A673 (cell line): Measurements from ENCODE around the gene SLIT3. TPM values are rescaled to one million over a fixed set of nuclear protein-coding genes. Genes with fewer than 3 reads are reported as not detected.

ENCODE experiments used
- BruUV-seq: library from RNA; stranded (reverse); fragments of 400-500 nt; replicated peaks from 2 replicates; lab custom pipeline; 2021; lab: Mats Ljungman, UMichigan
- CTCF ChIA-PET: fragments of 300-600 bp; sonication (Branson Sonifier 250); formaldehyde crosslinking; loops from one replicate; lab custom pipeline; 2022; ENCODE audit warnings: antibody characterized with exemption; lab: Charles Lee
- POLR2A ChIA-PET: fragments of 300-600 bp; sonication (Branson Sonifier 250); formaldehyde crosslinking; loops from one replicate; lab custom pipeline; 2022; ENCODE audit warnings: antibody characterized with exemption; ENCODE audit not compliant: low non-redundant PET; lab: Charles Lee
- DNase-seq: peaks from one replicate; pipeline ENCODE4 v3.0.0-alpha.2; 2015; ENCODE audit warnings: low spot score
- H3K27ac ChIP-seq: fragments of 200-600 bp; sonication (generic); 2 replicates; pipeline ENCODE4 v1.5.1; 2016; ENCODE audit warnings: mixed run types, low read depth, mild to moderate bottlenecking, mixed read lengths, antibody characterized with exemption, low read length; ENCODE audit not compliant: poor library complexity, severe bottlenecking
- H3K27me3 ChIP-seq: fragments of 200-600 bp; sonication (generic); replicated peaks from 2 replicates; pipeline ENCODE4 v1.6.1; 2017; ENCODE audit warnings: mixed run types, low read depth, mild to moderate bottlenecking, mixed read lengths, antibody characterized with exemption, low read length; ENCODE audit not compliant: insufficient read depth, poor library complexity
- H3K36me3 ChIP-seq: fragments of 200-600 bp; sonication (generic); 2 replicates; pipeline ENCODE4 v1.6.1; 2016; ENCODE audit warnings: mixed run types, mild to moderate bottlenecking, mixed read lengths, antibody characterized with exemption, low read length; ENCODE audit not compliant: insufficient read depth, poor library complexity, severe bottlenecking
- H3K4me1 ChIP-seq: fragments of 200-600 bp; sonication (generic); 2 replicates; pipeline ENCODE4 v1.6.1; 2017; ENCODE audit warnings: mixed run types, mild to moderate bottlenecking, mixed read lengths, antibody characterized with exemption, low read length; ENCODE audit not compliant: insufficient read depth, poor library complexity, severe bottlenecking
- H3K4me3 ChIP-seq: fragments of 200-600 bp; sonication (generic); 2 replicates; pipeline ENCODE4 v1.5.1; 2016; ENCODE audit warnings: low read depth, mixed run types, mild to moderate bottlenecking, mixed read lengths, low read length; ENCODE audit not compliant: poor library complexity, severe bottlenecking
- H3K9me3 ChIP-seq: fragments of 200-600 bp; sonication (generic); 2 replicates; pipeline ENCODE4 v1.6.1; 2016; ENCODE audit warnings: mixed run types, low read depth, mild to moderate bottlenecking, mixed read lengths, antibody characterized with exemption, low read length; ENCODE audit not compliant: poor library complexity, severe bottlenecking
- CTCF ChIP-seq: fragments of 300-800, 200-600 bp; sonication (generic); conservative IDR thresholded peaks from 2 replicates; pipeline ENCODE4 v1.5.1; 2017; ENCODE audit warnings: low read depth, mild to moderate bottlenecking, antibody characterized with exemption, low read length, moderate library complexity, mixed read lengths
- EZH2 ChIP-seq: fragments of 200-600 bp; sonication (generic); IDR thresholded peaks from 2 replicates; pipeline ENCODE4 v1.6.1; 2017; ENCODE audit warnings: borderline replicate concordance, low read depth, mild to moderate bottlenecking, mixed read lengths, antibody characterized with exemption, low read length; ENCODE audit not compliant: poor library complexity, severe bottlenecking
- intact Hi-C: fragments of 100-400 bp; cut with micrococcal nuclease; formaldehyde crosslinking; loops from one replicate; pipeline ENCODE4 v1.10.0; 2022; ENCODE audit not compliant: unreplicated experiment
- total RNA-seq: library from RNA; stranded (reverse); gene quantifications from 2 replicates; pipeline ENCODE4 v1.2.3, GENCODE V29; 2021

SLIT3 gene
- total RNA-seq, 1 experiment from 2014 or later, result not detected

DNA sequence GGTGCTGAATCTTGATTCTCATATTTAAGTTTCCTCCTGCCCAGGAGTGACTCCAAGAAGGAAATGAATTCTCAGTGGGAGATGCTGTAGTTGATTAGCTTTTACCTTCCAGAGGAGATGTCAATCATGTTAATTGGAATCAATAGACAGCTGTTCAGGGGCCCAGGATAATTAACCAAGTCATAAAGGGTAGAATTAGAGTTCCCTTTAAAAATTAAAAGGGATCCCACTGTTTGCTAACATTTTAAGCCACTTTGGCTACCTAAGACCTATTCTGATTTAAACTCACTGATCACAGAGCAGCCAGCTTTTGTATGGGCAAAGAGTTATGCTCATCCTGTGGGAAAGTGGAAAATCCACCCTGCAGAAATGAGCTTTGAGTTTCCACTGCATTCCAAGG lies 249.6 kb downstream of the SLIT3 start:
- ChIA-PET CTCF (no interaction called here), POLR2A (interaction anchor here (0.6 kb wide), 1 partner anchor 1924 kb away, joined by 7 read pairs; no protein-coding TSS in a partner anchor)
- Histone ChIP-seq H3K9me3 (no peaks in the 10 kb centered on the region), H3K27ac (no peak overlapping the region), H3K4me1 (no peaks in the 10 kb centered on the region), H3K4me3 (no peak overlapping the region), H3K27me3 (peaks cover 43% of the 10 kb centered on the region), H3K36me3 (no peaks in the 10 kb centered on the region)
- no peak for DNase-seq
- TF ChIP-seq CTCF (no peak), EZH2 (no peak)
- intact Hi-C loops, result no loop called here
- no TSS peak for BruUV-seq

GRCh38 chr5:169050636-169051035 lies 250.3 kb downstream of the SLIT3 start:
- Histone ChIP-seq H3K36me3 (no peaks in the 10 kb centered on the region), H3K9me3 (no peaks in the 10 kb centered on the region), H3K4me3 (no peak overlapping the region), H3K27me3 (peaks cover 45% of the 10 kb centered on the region), H3K4me1 (no peaks in the 10 kb centered on the region), H3K27ac (no peak overlapping the region)
- no TSS peak for BruUV-seq
- no peak for TF ChIP-seq CTCF
- no peak for TF ChIP-seq EZH2
- DNase-seq, result no peak
- ChIA-PET POLR2A (no interaction called here), CTCF (no interaction called here)
- intact Hi-C loops, result no loop called here

GRCh38 chr5:169050146-169050571 lies 250.8 kb downstream of the SLIT3 start:
- Histone ChIP-seq H3K4me1 (no peaks in the 10 kb centered on the region), H3K27me3 (peaks cover 48% of the 10 kb centered on the region), H3K27ac (no peak overlapping the region), H3K9me3 (no peaks in the 10 kb centered on the region), H3K36me3 (no peaks in the 10 kb centered on the region), H3K4me3 (no peak overlapping the region)
- ChIA-PET CTCF (no interaction called here), POLR2A (no interaction called here)
- TF ChIP-seq CTCF, result no peak
- no peak for TF ChIP-seq EZH2
- no peak for DNase-seq
- BruUV-seq, result no TSS peak
- intact Hi-C loops, result no loop called here
